ENCODE results near the gene PI4KB.

DNA sequence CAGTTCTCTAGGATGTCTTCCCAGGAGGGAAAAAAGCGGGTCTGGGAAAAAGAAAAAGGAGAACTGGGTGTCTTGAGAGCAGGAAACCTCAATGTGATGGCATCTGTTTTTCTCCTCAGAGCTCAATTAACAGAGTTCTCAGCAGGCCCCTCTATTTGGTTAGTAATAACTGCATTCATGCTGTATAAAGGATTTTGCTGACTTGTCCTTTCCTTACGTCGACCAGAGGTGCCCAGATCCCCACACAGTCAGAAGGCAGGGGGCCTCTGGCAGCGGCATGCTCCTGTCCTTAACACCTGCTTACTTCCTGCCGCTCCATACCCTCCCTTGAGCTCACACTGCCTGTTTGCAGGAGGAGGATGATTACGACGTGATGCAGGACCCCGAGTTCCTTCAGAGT is 60.4 kb downstream of the PI4KB start:
- TF ChIP-seq EZH2 (IDR thresholded peaks at IDR 0.05; ENCODE audit: low read length) = no peak
- TF ChIP-seq, protein P1, sequence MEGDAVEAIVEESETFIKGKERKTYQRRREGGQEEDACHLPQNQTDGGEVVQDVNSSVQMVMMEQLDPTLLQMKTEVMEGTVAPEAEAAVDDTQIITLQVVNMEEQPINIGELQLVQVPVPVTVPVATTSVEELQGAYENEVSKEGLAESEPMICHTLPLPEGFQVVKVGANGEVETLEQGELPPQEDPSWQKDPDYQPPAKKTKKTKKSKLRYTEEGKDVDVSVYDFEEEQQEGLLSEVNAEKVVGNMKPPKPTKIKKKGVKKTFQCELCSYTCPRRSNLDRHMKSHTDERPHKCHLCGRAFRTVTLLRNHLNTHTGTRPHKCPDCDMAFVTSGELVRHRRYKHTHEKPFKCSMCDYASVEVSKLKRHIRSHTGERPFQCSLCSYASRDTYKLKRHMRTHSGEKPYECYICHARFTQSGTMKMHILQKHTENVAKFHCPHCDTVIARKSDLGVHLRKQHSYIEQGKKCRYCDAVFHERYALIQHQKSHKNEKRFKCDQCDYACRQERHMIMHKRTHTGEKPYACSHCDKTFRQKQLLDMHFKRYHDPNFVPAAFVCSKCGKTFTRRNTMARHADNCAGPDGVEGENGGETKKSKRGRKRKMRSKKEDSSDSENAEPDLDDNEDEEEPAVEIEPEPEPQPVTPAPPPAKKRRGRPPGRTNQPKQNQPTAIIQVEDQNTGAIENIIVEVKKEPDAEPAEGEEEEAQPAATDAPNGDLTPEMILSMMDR (optimal IDR thresholded peaks at IDR 0.05 in 1 of 3, IDR thresholded peaks at IDR 0.05 in 1 of 3, conservative IDR thresholded peaks at IDR 0.05 in 1 of 3; ENCODE audit: extremely low read depth in 1 of 3, insufficient read depth in 2 of 3, low read length in 3 of 3) = no peak

Data from keratinocyte (primary cell).